Cerebellar nuclear complex (tissue), 1 donor: ENCODE results near the gene DNAH8.
"Not testable (repeated sequence)": the region's sequence is repeated elsewhere in the genome, so short reads cannot be mapped to it uniquely, and the experiment has no call there.

Experiments used
- DNase-seq, 2 experiments: peaks; one replicate each; lab custom pipeline; 2025; lab: John Stamatoyannopoulos, UW

DNAH8 gene

DNA sequence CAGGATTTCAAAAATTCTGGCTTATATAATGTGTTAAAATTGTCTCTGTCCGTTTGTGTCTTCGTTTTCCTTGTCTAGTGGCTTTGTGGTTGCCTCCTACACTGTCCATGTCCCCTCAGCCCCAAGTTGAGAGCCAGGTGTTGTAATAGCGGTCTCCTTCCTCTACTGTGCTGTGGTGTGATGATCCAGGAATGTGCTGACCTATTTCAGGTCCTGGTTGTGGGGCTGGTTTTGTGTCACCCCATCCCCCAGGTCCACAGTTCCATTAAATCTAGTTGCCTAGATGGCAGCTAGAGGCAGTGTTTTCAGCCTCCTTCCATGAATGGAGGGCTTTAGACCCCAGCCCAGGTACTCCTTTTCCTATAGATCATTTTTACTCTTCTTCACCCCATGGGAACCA is 128.7 kb downstream of the DNAH8 start:
- DNase-seq: no peak

DNA sequence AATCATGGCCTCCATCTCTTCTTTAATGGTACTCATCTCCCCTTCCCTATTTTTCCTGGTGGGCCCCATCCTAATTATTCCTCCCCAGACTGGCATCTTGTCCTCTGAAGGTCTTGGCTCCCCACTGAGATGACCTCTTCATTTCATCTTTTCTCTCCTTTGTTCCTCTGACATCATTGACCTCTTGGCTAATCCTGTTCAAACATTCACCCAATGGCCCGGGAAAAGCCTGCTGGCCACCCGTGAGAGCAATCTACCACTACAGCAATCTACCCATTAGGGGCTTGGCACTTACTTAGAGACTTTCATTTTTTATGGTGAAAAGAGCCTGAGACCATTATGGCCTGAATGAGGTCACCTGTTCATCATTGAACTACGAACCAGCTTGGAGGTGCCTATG is 130.8 kb downstream of the DNAH8 start:
- no peak for DNase-seq

DNA sequence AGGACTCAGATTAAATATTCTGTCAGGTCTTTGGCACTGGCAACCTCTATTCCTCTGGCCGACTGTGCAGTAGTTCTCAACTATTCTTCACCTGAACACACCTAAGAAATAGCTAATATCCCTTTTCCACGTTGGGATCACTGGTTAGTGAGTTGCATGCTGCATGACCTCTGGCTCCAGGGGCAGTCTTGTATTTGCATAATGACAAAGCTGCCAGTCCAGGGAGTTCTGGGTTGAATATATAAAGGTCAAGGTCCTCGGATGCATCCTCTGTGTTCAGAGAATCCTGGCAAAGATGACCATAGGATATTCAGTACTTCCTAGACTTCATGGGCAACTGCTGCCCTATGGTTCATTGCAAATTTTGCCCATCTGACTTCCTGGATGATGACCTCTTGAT is 131.2 kb downstream of the DNAH8 start:
- DNase-seq: no peak

DNA sequence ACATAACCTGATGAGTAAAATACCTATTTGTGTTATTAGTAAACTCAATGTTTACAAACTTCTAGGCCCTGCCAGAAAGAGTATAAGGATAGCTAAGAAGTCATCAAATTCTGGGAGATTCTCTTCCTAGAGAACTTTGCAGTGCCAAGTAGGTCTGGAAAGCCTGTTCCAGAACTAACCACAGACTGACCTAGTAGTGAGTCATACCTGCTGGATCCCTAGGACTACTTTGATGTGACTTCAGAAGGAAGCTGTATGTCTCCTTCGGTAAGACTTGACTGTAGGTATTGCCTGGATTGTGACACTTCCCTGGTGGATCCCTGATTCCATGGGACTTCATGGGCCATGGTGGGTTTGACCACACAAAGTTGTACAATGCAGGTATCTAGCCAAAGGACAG is 131.7 kb downstream of the DNAH8 start:
- no peak for DNase-seq

DNA sequence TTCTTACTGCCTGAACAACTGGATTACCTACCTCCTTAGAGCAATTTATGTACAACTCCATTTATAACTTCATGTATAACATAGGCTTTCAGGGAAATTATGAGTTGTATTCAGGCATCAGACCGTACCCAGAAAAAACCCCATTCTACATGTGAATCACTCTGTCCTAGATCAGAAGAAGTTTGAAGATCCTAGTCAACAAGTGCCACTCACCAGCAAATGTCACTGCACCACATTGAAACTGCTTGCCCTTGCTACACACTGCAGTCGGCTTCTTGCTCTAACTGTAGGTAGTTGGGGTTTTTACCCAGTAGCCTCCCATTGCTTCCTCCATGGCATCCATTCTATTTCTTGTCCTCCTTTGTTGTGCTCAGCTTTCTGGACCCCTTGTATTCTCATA is 132.4 kb downstream of the DNAH8 start:
- no peak for DNase-seq

DNA sequence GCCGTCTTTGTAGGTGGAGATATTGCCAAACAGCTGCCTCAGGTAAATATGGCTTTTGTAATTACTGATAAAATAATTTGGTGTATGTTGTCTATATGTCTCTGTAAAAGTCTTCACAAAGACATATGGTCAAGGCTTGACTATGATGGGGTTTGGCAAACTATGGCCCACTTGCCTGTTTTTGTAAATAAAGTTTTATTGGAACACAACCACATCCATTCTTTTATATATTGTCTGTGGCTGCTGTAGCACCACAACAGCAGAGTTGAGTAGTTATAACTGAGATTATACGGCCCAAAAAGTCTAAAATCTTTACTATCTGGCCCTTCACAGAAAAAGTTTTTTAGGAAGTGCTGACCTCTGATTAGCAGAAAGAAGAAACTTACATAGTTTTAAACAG is 133.6 kb downstream of the DNAH8 start:
- DNase-seq: no peak

DNA sequence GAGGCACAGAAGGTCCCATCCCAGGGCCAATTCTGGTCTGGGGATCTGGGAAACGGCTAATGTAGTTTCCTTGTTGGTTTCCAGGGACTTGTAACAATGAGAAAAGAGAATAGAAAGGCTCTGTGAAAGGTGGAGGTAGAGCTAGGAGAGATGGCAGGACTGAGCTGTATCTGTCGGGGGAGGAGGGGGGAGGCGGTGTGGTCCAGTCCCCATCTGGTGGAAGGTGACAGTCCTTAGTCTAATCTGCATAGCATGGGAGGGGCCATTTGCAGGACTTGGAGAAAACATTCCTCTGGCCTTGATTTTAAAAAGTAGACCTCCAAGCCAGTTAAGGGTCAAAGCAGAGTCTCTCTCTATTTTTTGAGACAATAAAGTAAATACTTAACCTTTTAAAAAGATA is 137.1 kb downstream of the DNAH8 start:
- DNase-seq: no peak

DNA sequence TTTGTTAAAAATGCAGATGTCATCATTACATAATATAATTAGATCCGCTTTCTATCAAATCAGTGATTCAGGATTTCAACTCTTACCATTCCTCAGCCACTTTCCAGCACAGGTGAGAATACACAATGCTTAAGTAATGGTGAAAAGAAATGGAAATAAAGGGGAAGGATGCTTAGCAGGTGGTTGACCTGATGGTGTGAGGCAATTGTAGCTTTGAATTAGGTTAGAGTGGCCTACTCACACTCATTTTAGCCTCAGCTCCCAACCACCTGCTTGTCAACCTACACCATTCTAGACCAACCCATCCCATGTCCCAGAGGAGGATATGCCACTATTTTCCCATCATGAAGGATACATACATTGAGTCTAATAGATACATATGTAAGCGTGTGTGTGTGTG is 138.1 kb downstream of the DNAH8 start:
- no peak for DNase-seq

DNA sequence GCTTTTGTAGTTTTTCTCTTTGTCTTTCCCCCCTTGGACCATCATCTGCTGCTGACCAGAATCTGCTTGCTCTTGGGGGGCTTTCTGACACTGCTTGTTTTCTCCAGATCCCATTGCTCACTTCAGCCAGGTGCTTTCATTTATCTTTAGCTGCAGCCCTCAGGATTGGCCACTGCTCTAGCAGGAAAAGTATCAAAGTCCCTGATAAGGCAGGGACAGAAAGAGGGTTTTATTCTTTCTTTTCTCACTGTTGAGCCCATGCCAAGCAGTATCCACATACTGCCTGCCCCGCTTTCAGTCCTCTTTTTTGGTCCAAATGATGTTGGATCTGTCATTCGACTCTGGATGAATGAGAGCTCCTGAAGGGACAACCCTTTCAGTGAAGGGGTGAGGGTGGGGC is 141.4 kb downstream of the DNAH8 start:
- no peak for DNase-seq

DNA sequence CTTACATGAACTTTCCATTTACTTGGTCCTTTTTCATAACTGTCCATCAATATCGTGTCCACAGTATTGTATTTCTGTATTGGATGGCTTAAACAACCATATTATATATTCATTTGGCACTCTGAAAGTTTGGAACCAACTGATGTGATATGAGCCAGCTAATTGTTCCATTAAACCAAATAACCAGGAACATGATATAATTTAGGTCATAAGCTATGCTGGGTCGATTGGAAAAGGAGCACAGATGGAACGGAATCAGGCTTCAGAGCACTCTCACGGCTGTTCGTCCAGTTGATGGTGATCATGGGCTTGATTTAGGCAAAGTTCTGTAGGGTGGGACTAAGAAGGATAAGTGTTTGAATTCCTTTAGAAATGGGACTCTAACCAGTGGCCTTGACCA is 142.7 kb downstream of the DNAH8 start:
- DNase-seq: no peak

DNA sequence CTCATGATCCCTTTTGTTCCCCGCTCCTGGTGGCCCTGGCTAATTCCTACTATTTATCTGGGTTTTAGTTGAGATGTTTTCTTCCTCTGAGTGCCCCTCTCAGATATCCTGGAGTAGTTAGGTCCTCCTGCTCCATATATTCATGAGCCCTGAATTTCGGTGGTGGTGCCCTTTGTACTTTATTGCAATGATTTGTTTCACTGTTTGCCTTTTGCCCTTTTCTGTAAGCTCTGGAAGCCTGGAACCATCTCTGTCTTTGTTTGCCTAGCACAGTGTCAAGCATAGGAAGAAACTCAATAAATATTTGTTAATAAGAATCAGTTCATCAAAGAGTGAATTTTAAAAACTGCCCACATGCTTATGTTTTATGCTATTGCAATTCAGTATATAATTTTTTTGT is 144.9 kb downstream of the DNAH8 start:
- no peak for DNase-seq

DNA sequence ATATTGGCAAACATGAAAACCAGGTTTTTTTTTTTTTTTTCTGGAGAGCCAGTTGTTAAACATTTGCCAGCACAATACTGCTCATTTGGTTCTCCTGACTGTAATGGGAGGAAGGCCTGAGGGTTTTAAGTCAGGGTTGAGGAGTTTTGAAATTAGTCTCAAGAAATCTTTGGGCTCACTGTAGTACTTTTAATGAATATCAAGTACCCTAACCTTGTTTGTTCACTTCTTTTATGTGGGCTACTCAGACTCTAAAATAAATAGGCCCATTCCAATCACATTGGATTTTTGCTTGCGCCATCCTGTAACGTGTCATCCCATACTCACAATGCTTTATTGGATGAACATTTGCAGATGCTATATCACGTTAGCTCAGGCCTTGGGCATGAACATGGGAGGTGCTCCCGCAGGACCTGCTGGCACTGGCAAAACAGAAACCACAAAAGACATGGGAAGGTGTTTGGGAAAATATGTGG is 146.9 kb downstream of the DNAH8 start:
- no peak for DNase-seq

DNA sequence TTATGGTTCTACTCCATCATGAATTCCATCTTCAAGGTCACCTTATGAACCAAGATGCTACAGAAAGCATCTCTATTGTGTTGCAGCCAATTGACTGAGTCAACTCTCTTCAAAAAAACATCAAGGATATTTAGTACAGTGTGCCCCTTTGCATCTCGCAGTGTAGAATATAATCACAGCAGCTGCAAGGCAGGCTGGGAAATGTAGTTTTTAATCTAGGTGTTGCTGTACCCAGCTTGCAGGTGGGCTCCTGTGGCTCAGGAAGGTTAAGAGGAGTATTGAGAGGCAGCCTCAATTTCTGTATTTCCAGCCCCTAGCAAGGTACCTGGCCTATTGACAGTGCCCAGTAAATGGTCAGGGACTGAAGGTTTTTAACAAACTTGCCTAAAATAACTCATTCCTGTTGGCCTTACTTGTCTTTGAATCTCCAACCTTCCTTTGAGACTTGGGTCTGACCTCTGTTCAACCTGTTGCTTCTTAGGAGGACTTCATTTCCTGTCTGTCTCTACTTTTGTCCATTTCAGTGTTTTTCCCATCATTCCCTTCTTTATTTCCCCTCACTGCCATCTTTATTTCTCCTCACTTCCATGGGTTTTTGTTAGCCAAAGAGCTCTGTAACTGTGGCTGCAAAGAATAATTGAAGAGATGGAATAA is 150.5 kb downstream of the DNAH8 start:
- no peak for DNase-seq

DNA sequence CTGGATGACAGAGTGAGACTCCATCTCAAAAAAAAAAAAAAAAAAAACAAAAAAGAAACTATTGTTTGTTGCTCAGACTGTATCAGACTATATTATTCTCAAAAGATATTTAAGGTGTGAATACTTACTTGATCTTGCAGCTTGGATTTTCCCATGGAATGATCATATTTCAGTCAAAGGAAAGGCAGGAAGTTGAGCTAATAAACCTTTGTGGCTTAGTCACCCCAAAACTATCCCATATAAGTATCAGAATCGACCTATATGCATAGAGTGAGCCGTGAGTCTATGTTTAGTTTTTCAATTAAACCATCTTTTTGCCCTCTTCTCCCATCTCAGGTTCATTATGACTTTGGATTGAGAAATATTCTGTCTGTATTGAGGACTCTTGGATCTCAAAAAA is 152.6 kb downstream of the DNAH8 start:
- no peak for DNase-seq

DNA sequence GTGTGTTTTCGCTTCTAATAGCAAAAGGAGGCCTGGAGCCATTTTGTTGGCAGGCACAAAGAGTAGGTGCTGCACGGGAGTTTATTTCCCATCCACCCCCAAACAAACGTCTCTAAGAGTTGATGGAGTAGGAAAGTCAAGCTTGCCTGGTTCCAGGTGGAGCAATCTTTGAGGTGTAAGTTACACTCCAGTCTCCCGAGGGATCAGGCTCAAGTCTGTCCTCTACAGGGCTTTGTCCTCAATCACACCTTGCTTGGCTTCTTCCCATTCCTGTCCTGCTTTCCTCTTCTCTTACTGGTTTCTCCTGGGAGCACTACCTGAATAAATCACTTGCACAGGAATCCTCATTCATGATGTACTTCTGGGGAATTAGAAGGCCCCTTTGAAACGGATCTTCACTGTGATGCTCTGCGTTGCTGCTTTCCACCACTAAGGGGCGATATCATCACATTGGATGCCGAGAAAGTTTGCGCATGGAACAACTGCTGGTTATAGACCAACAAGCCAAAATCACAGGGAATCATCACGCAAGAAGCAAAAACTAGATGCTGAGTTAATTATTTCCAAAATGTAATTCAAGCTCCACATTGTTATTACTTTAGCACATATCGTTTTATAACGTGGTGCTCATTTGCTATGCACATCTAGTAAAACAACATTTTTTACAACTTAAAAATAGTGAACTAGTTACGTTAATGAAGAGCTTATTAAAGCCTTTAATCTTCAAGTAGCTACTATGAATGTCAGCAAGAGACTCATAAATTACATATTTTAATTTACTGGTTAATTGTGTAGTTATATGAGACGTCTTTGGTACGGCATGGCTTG is 156.8 kb downstream of the DNAH8 start:
- DNase-seq: no peak

DNA sequence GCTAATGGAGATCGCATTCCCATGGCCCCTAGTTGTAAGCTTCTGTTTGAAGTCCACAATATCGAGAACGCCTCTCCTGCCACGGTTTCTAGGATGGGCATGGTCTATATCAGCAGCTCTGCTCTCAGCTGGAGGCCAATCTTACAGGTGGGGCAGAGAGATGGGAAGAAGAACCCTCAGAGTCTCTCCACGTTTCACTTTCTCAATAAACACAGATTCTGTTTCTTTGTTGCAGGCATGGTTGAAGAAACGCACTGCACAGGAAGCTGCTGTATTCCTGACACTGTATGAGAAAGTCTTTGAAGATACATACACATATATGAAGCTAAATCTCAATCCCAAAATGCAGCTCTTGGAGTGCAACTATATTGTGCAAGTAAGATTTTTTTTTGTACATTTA is 157.9 kb downstream of the DNAH8 start:
- no peak for DNase-seq

DNA sequence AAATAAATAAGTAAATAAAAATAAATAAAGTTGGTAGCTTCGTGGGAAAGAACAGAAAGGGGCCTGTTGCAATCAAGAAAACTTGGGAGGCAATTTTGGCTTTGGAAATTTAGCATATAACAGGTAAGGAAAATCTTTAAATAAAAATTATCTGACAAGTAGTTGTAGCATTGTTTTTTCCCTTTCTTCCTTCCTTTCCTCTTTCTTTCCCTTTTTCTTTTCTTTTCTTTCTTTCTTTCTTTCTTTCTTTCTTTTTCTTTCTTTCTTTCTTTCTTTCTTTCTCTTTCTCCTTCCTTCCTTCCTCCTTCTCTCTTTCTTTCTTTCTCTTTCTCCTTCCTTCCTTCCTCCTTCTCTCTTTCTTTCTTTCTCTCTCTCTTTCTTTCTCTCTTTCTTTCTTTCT is 158.7 kb downstream of the DNAH8 start:
- not testable (repeated sequence) for DNase-seq

DNA sequence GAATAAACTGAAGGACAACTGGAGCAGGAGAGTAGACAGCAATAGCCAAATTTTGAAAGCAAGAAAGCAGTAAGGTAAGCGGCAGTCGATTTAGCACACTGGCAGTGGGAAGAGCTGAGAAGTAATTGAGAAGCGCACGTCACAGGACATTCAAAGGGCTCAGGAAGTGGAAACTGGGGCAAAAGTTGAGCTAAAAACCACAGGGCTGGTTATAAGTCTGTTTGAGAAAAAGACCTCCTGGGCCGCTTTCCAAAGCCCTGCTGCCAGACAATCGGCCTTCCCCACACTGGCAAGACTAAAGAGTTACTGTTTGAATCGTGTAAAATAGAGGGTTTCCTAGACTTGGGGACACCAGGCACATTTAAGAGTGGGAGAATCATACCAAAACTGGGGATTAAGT is 161.4 kb downstream of the DNAH8 start:
- no peak for DNase-seq

DNA sequence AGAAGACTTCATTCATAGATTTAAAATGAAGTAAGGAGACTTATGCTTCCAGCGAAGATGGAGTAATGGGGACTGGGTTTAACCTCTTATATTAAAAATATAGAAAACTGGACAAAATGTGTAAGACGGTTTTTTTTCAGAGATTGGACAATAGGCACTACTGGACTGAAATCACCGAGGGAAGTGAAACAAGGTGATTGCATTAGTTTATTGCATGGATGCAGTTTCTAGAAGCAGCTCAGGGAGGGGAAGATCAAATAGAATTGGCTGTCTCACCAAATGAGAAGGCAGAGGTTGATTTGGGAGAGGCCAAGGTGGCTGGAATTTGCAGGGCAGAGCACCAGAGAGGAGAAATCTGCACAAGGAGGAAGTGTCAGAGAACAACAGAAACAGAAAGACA is 162.6 kb downstream of the DNAH8 start:
- DNase-seq: no peak

DNA sequence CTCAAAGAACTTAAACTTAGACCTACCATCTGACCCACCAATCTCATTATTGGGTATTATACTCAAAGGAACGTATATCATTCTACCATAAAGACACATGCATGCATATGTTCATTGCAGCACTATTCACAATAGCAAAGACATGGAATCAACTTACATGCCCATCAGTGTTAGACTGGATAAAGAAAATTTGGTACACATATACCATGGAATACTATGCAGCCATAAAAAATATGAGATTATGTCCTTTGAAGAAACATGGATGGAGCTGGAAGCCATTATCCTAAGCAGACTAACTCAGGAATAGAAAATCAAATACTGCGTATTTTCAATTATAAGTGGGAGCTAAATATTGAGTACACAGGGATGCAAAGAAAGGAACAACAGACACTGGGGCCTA is 167.0 kb downstream of the DNAH8 start:
- DNase-seq: no peak

DNA sequence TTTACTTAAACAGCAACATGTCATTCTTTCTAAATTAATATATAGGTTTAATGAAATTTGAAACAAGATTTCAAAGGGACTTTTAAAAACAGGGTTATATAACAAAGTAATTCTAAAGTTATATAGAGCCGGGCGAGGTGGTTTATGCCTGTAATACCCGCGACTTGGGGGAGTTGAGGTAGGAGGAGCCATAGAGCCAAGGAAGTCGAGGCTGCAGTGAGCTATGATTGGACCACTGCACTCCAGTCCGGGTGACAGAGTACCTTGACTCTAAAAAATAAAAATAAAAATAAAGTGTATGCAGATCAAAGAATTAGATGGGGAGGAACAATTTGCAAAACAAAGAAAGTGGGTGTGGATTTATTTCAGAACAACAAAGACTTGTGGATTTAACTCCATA is 182.4 kb downstream of the DNAH8 start:
- DNase-seq: no peak

DNA sequence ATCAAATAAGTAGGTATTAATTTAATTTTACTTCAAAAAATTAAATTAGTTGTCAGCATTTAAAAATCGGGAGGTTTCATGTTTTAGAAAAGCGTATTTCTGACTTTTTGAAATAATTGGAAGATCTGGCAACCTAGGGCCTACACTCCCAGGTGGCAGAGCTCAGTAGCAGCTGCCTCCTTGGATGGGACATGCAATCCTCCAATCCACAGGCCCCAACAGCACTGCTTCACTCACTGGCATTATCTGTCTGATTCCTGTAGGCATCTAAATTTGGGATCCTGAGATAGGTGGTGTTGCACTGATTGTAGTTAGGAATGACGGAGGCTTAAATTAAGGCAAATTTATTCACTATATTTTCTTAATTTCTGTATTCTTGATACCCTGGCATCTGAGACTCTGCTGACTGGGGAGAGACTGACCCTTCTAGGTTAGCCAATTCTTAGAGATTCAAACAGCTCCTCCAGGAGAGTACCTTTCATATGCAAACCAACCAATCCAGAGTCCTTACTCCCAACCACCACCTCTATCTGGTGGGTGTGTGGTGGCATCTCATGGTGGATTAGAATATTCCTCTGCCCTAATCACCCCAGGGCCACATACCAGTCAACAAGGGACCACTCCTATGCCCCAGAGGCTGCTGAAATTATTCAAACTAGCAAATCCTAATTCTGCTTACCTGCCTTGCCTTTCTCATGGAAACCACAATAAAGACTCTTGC is 186.9 kb downstream of the DNAH8 start:
- DNase-seq: no peak

DNA sequence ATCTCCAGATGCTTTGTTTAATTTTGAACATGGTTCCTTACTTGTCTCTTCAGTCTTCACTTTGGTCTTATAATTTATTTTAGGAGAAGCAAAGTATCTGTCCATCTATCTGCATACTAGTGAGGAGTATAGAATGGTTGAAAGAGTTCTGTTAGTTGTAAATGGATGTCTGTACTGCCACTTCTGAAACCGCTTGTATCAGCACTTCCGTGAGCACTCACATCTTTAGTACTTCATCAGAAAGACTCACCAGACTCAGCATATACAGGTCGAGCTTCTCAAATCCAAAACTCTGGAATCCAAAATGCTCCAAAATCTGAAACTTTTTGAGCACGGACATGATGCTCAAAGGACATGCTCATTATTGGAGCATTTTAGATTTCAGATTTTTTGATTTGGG is 191.5 kb downstream of the DNAH8 start:
- no peak for DNase-seq
